ENCODE results near the gene MTMR12. TPM values are rescaled to one million over a fixed set of nuclear protein-coding genes. Genes with fewer than 3 reads are reported as not detected.

The MTMR12 gene
- total RNA-seq: 16.9 TPM

- peak; percentile 100 for ATAC-seq
Observed at GRCh38 chr5:32312595-32313332, at the start of gene MTMR12. MTMR12 (minus strand) TSS chr5:32312939; CDS start chr5:32312838, 101 bp downstream.

GRCh38 chr5:32362527-32362926, 49.8 kb upstream of the MTMR12 start:
- ATAC-seq: no peak

- no peak for ATAC-seq
Observed at GRCh38 chr5:32360906-32361305, 48.2 kb upstream of the MTMR12 start.

GRCh38 chr5:32358611-32359010, 45.9 kb upstream of the MTMR12 start:
- no peak for ATAC-seq

GRCh38 chr5:32357658-32358057, 44.9 kb upstream of the MTMR12 start:
- ATAC-seq: no peak

- no peak for ATAC-seq
Observed at GRCh38 chr5:32355686-32356085, 42.9 kb upstream of the MTMR12 start.

- no peak for ATAC-seq
Observed at GRCh38 chr5:32353420-32353819, 40.7 kb upstream of the MTMR12 start.

- ATAC-seq: no peak
Observed at GRCh38 chr5:32352685-32353084, 39.9 kb upstream of the MTMR12 start.

GRCh38 chr5:32346869-32347268, 34.1 kb upstream of the MTMR12 start:
- no peak for ATAC-seq

- ATAC-seq: no peak
Observed at GRCh38 chr5:32343058-32343672, 30.4 kb upstream of the MTMR12 start.

GRCh38 chr5:32342656-32343055, 29.9 kb upstream of the MTMR12 start:
- ATAC-seq: no peak

GRCh38 chr5:32339878-32340277, 27.1 kb upstream of the MTMR12 start:
- ATAC-seq: no peak

GRCh38 chr5:32339198-32339597, 26.5 kb upstream of the MTMR12 start:
- no peak for ATAC-seq

- ATAC-seq: no peak
Observed at GRCh38 chr5:32332966-32333365, 20.2 kb upstream of the MTMR12 start.

GRCh38 chr5:32332361-32332760, 19.6 kb upstream of the MTMR12 start:
- ATAC-seq: no peak

GRCh38 chr5:32331935-32332274, 19.2 kb upstream of the MTMR12 start:
- no peak for ATAC-seq

GRCh38 chr5:32331217-32331934, 18.6 kb upstream of the MTMR12 start:
- ATAC-seq: peak; percentile 86

- ATAC-seq: peak; percentile 58
Observed at GRCh38 chr5:32330126-32330971, 17.6 kb upstream of the MTMR12 start.

GRCh38 chr5:32329395-32329834, 16.7 kb upstream of the MTMR12 start:
- peak; percentile 66 for ATAC-seq

- ATAC-seq: no peak
Observed at GRCh38 chr5:32326216-32326772, 13.6 kb upstream of the MTMR12 start.

- no peak for ATAC-seq
Observed at GRCh38 chr5:32325616-32326015, 12.9 kb upstream of the MTMR12 start.

GRCh38 chr5:32325062-32325461, 12.3 kb upstream of the MTMR12 start:
- ATAC-seq: peak; percentile 81
